Gastroesophageal sphincter (tissue), 3 donors: ENCODE data around the gene RAP1B.

Experiments
- EP300 ChIP-seq: sonication (generic); formaldehyde crosslinking; IDR thresholded peaks from one replicate; pipeline ENCODE4 v1.6.1; 2017; ENCODE audit warnings: antibody characterized with exemption, mild to moderate bottlenecking
- POLR2A ChIP-seq, 2 donors: fragments of 450-650 bp; IDR thresholded peaks; one replicate each; pipeline ENCODE4 v1.6.1; 2017; ENCODE audit warnings: antibody characterized with exemption in 2 of 2, mild to moderate bottlenecking in 2 of 2, moderate library complexity in 1 of 2
- POLR2AphosphoS5 ChIP-seq: sonication (generic); formaldehyde crosslinking; IDR thresholded peaks from one replicate; pipeline ENCODE4 v1.6.1; 2017; ENCODE audit warnings: antibody characterized with exemption
- TF ChIP-seq, protein P1 (sequence below), 4 experiments: fragments of 200-600 bp in 2 of 4; fragments of 450-650 bp in 2 of 4; sonication (generic) in 1 of 4; IDR thresholded peaks; one replicate each; pipeline ENCODE4 v1.5.1; 2017 to 2019; ENCODE audit warnings: antibody characterized with exemption in 4 of 4, mild to moderate bottlenecking in 2 of 4, moderate library complexity in 2 of 4

DNA sequence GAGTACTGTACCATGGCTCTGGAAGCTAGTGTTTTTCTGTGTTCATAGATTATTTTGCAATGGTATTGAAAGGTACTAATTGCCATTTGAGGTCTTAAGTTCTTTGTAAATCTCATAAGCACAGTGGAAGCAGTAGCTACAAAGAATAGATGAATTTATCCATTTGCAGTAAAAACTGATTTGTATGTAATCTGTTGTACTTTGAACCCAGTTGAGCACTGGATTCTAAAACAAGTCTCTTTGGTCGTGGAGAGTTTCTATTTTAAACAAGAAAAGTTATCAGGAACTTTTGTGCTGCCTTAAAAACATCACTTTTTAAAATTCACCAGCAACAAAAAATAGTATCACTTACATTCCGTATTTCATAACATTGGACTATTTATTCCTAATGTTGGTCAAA, 4.1 kb downstream of the RAP1B start:
- TF ChIP-seq, protein P1, sequence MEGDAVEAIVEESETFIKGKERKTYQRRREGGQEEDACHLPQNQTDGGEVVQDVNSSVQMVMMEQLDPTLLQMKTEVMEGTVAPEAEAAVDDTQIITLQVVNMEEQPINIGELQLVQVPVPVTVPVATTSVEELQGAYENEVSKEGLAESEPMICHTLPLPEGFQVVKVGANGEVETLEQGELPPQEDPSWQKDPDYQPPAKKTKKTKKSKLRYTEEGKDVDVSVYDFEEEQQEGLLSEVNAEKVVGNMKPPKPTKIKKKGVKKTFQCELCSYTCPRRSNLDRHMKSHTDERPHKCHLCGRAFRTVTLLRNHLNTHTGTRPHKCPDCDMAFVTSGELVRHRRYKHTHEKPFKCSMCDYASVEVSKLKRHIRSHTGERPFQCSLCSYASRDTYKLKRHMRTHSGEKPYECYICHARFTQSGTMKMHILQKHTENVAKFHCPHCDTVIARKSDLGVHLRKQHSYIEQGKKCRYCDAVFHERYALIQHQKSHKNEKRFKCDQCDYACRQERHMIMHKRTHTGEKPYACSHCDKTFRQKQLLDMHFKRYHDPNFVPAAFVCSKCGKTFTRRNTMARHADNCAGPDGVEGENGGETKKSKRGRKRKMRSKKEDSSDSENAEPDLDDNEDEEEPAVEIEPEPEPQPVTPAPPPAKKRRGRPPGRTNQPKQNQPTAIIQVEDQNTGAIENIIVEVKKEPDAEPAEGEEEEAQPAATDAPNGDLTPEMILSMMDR (IDR thresholded peaks at IDR 0.05) = no peak
- TF ChIP-seq POLR2A (IDR thresholded peaks at IDR 0.05) (no peak), POLR2AphosphoS5 (no peak), EP300 (no peak)
